GM19099 (cell line): ENCODE results near the gene CRY2.

Source experiments
- POLR2A ChIP-seq: IDR thresholded peaks from 3 replicates; pipeline ENCODE4 v1.6.1; 2011; ENCODE audit warnings: low read depth; ENCODE audit not compliant: insufficient read length; ENCODE audit errors: extremely low read depth

CRY2 gene

DNA sequence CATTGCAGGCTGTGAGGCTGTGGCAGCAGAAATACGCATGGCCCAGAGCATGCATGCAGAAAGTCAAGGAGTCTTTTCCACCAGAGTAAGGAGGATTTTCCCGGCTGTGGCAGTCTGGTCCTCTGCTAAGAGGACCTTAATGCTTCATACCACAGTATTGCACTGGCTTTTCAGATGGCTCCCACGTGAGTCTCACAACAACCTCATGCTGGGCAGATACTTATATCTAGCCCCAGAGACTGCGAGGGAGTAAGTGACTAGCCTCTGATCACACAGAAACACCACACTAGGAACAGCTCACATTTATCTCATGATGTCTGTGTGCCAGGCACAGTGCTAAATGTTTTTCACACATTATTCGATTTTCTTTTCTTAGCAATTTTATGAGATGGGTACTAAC is 8.0 kb downstream of the CRY2 start:
- no peak for TF ChIP-seq POLR2A

- no peak for TF ChIP-seq POLR2A
Measured at GRCh38 chr11:45856044-45856468, 8.8 kb downstream of the CRY2 start.

GRCh38 chr11:45857961-45858474 is 10.7 kb downstream of the CRY2 start:
- TF ChIP-seq POLR2A = no peak

- no peak for TF ChIP-seq POLR2A
Measured at GRCh38 chr11:45858751-45859398, 11.6 kb downstream of the CRY2 start.

GRCh38 chr11:45859661-45860140 is 12.4 kb downstream of the CRY2 start:
- no peak for TF ChIP-seq POLR2A

DNA sequence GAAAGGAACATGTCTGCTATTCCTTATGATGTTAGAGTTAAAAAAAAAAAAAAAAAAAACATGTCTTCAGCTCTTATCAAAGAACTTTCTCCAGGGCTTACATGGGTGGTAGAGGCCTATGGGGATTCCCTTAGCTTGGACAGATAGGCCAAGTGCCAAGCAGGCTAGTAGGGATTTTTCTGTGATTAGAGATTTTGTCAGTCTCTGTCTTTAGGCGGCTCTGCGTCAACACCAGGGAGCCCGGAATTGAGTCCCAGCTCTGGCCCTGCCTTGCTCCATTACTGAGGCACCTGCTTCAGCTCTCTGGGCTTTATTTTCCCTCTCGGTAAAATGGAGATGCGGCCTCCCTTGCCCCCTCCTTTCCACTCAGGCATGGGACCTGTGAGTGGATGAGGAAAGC is 13.1 kb downstream of the CRY2 start:
- TF ChIP-seq POLR2A = no peak

GRCh38 chr11:45860764-45861510 is 13.7 kb downstream of the CRY2 start:
- no peak for TF ChIP-seq POLR2A

- no peak for TF ChIP-seq POLR2A
Measured at GRCh38 chr11:45864041-45864440, 16.8 kb downstream of the CRY2 start.

- TF ChIP-seq POLR2A = no peak
Measured at GRCh38 chr11:45869551-45869950, 22.3 kb downstream of the CRY2 start.

- no peak for TF ChIP-seq POLR2A
Measured at GRCh38 chr11:45870706-45871105, 23.4 kb downstream of the CRY2 start.

- no peak for TF ChIP-seq POLR2A
Measured at GRCh38 chr11:45871638-45872037, 24.4 kb downstream of the CRY2 start.

DNA sequence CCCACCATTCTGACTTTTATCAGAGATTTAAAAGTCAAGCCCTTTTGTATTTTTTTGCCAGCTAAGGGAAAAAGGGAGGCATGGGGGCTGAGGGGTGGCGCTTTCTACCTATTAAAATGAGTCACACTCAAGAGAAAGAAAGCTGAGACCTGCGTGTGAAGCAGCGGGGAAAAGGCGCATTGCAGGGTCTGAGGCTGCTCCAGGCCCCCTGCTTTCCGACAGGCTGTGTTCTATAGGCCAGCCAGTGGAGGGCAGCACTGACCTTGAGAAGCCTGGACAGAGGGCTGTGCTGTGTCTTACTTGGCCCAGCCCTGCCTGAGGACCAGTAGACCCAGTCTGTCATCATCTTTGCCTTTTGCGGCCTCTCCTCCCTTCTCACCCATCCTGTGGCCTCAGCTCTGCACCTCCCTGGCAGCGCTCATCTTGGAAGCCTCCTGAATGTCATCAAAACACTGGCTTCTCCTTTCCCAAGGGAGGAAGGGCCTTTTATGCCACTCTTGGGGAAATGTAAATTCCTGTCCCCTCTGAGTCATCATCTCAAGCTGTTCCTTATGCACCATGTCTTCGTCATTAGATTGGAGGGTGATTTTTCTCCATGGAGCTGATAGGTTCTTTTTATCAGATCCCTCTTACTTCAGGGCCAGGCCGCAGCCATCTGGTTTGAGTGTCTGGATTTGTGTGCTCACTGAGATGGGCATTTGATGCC is 25.5 kb downstream of the CRY2 start:
- no peak for TF ChIP-seq POLR2A

DNA sequence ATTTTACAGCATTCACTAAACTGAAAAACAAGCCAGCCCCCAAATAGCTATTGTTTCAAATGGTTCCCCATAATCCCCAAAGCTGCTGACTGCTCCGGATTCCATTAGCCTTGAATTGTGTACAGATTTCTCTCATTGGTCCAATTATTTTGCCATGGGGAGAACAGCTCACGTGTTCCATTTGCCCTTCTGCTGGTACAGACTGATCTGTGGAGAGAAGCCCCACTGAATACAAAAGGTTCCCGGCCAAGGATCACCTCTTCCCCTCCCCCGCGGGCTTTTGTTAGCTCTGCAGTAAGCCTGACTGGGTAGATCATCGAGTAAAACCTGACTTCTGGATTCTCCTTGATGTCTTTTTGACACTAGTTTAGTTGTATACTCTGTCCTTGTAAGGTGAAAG is 29.1 kb downstream of the CRY2 start:
- TF ChIP-seq POLR2A = no peak

DNA sequence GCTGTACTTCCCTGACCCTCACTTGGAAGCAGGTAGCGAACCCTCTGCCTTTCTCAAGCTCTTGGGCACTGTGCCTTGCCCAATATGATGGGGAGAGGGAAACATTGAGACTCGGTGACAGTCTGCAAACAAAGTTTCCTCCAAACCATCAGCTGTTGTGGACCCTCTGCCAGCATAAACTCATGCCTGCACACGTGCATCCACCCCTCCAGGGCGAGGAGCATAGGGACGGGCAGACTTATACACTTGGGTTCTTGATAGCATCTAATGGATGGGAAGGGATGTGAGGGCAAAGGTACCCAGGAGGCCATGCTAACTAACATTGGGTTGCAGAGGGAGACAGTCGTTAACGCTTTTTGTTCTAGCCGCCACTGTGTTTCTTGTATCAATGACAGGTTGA is 29.9 kb downstream of the CRY2 start:
- TF ChIP-seq POLR2A = no peak

DNA sequence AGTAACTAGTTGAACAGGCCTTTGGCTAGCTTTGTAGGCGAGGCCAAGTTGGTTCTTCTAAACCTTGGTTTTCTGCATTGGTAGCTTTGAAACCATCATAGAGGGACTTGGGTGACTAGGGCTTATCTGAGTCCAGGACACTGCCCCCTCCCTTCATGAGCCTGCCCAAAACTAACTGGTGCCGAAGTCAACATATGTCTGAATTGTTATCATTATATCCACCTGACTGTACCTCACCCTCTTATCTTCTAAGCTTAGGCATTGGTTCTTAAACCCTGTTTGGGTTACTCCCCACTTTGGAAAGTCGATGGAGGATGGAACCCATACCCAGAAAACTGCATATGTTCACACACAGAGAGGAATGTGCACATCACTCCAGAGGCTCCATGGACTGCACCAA is 30.6 kb downstream of the CRY2 start:
- TF ChIP-seq POLR2A = no peak
